ENCODE measurements around the gene ACLY.
"Not testable (repeated sequence)": the region's sequence is repeated elsewhere in the genome, so short reads cannot be mapped to it uniquely, and the experiment has no call there.

GRCh38 chr17:41839448-41839847, 79.3 kb downstream of the ACLY start:
- TF ChIP-seq IRF1 (CRISPR knock-in tag; IDR thresholded peaks at IDR 0.05; ENCODE audit: low read depth); ZNF414 (CRISPR knock-in tag; IDR thresholded peaks at IDR 0.05); MAX (IDR thresholded peaks at IDR 0.05); POLR2AphosphoS5 (IDR thresholded peaks at IDR 0.05; ENCODE audit: low read depth, low read length); HNF1A (IDR thresholded peaks at IDR 0.05; ENCODE audit: low read depth); HNF1A (CRISPR knock-in tag; IDR thresholded peaks at IDR 0.05; ENCODE audit: borderline replicate concordance); POLR2A (IDR thresholded peaks at IDR 0.05; ENCODE audit: insufficient read depth in 1 of 2, low read depth in 2 of 2, low read length in 2 of 2); ATF3 (CRISPR knock-in tag; IDR thresholded peaks at IDR 0.05): not testable (repeated sequence)

Data from HepG2 (cell line).